Motor neuron (in vitro differentiated cells): Measurements from ENCODE around the gene GPR132. TPM values are rescaled to one million over a fixed set of nuclear protein-coding genes. Genes with fewer than 3 reads are reported as not detected.
A peak's percentile ranks its signal among the peaks of the same experiment; 100 is the strongest.
"Not testable (repeated sequence)": the region's sequence is repeated elsewhere in the genome, so short reads cannot be mapped to it uniquely, and the experiment has no call there.

Source experiments
- ATAC-seq, 8 experiments: fragments of 200-7000 bp; cut with Tn5 transposase; replicated peaks in 6 of 8; 2 replicates each; pipeline ENCODE4 v1.8.0; 2021; ENCODE audit warnings: mild to moderate bottlenecking in 8 of 8, moderate library complexity in 8 of 8
- H3K27ac ChIP-seq, 2 donors: fragments of 250-450 bp; sonication (Bioruptor Pico); 2 replicates each; pipeline ENCODE4 v1.9.0; 2021; ENCODE audit warnings: antibody characterized with exemption in 2 of 2, mild to moderate bottlenecking in 2 of 2, moderate library complexity in 1 of 2
- H3K4me1 ChIP-seq, 2 donors: fragments of 250-450 bp; sonication (Bioruptor Pico); replicated peaks in 1 of 2; 2 replicates each; pipeline ENCODE4 v1.6.1; 2021; ENCODE audit warnings: antibody characterized with exemption in 2 of 2, mild to moderate bottlenecking in 2 of 2, moderate library complexity in 1 of 2
- H3K4me3 ChIP-seq, 5 donors: fragments of 250-450 bp; sonication (Bioruptor Pico); 2 replicates each; pipeline ENCODE4 v1.9.0; 2021; ENCODE audit warnings: antibody characterized with exemption in 5 of 5, mild to moderate bottlenecking in 5 of 5, moderate library complexity in 4 of 5
- WGBS, 10 experiments: fragments of 450-650 bp; shearing (Covaris generic); methylation state at CpG; one replicate each; pipeline ENCODE4 v1.0.0; 2022; 5-methylcytosine and 5-hydroxymethylcytosine counted together
- in situ Hi-C, 9 experiments: fragments of 400-800 bp; cut with MboI; loops; one replicate each; pipeline ENCODE4 v1.15.0; 2021; ENCODE audit warnings: low sequenced_read_pairs in 9 of 9, low pct_unique_long_range_greater_than_20kb in 2 of 9; ENCODE audit not compliant: unreplicated experiment in 9 of 9
- total RNA-seq, 8 experiments: library from RNA; unstranded; fragments of 300-600 nt; gene quantifications; 2 replicates each; pipeline versions ENCODE4 v1.2.3 to v1.2.4, GENCODE V29; 2022

GPR132 gene
- total RNA-seq, 8 experiments from 2014 or later, result 0.46 to 0.66 (median 0.48) TPM; not detected in 4

DNA sequence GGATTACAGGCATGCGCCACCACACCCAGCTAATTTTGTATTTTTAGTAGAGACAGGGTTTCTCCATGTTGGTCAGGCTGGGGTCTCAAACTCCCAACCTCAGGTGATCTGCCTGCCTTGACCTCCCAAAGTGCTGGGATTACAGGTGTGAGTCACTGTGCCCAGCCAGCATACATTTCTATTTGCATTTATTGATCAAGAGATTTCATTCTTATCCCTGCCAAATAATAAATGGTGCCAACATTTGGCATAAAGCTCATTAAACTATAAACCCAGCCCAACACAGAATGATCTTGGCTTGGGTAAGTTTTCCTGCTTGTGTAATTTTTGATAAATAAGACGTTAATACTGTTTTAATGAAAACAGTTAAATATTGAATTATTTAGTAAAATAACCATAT lies 29.6 kb downstream of the GPR132 start:
- not testable (repeated sequence) for H3K27ac ChIP-seq, ATAC-seq, H3K4me3 ChIP-seq, H3K4me1 ChIP-seq
- in situ Hi-C loops, result loop anchor here in 1 of 9 experiments (25.0 kb wide), 1 partner anchor 123 kb away; the partner anchor contains the start of gene PLD4
- 75 to 100% (median 92%) methylated on average over 1 to 2 of the region's 2 CpGs; no CpG with 5 or more reads in 2 of the 10 experiments for WGBS, 10 experiments

DNA sequence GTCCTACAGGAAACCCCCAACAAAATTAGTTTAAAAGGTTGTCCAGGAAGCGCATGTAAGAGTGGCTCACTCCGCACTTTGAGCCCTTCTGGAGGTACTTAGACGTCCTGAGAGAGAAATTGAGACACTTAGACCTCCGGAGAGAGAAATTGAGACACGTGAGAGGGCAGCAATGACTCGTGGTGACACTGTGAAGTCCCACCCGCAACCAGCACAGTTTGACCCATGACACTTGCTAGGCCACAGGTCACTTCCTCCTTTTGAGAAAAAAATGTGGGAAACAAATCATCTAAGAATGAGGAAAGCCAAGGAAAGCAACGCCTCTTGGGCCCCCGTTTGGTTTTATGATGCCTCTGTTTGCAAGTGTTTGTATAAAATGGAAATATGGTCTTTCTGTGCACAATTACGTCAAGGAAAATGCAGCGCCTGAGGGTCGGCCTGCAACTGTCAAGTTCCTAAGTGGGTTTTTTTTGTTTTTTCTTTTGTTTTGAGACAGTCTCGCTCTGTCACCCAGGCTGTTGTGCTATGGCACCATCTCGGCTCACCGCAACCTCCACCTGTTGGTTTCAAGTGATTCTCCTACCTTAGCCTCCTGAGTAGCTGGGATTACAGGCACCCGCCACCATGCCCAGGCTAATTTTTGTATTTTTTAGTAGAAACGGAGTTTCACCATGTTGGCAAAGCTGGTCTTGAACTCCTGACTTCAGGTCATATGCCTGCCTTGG lies 30.8 kb downstream of the GPR132 start:
- no peak overlapping the region for H3K4me3 ChIP-seq
- ATAC-seq, result no peak
- no peak overlapping the region for H3K27ac ChIP-seq
- 44 to 93% (median 71%) methylated on average over 1 to 15 of the region's 17 CpGs for WGBS, 10 experiments
- in situ Hi-C loops, result loop anchor here in 1 of 9 experiments (25.0 kb wide), 1 partner anchor 122 kb away; the partner anchor contains the start of gene PLD4
- H3K4me1 ChIP-seq, result peaks cover 10 to 14% of the 10 kb centered on the region in 2 donors

DNA sequence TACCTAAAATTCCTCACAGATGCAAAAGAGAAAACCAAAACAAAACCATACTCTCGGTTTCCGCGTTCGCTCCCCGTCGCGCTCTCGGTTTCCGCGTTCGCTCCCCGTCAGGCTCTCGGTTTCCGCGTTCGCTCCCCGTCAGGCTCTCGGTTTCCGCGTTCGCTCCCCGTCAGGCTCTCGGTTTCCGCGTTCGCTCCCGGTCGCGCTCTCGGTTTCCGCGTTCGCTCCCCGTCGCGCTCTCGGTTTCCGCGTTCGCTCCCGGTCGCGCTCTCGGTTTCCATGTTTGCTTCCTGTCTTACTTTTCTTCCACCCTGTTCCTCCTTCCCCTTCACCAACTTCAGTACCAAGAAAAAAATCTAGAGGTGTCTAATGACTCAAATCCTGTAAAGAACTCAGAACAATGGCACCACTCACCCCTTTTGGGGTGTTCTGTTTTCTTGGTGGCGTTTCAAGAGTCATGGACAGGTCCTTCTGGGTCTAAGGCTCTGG lies 31.8 kb downstream of the GPR132 start:
- in situ Hi-C loops, result loop anchor here in 1 of 9 experiments (25.0 kb wide), 1 partner anchor 121 kb away; the partner anchor contains the start of gene PLD4
- not testable (repeated sequence) for ATAC-seq, H3K27ac ChIP-seq, H3K4me3 ChIP-seq
- 0 to 93% (median 20%) methylated on average over 1 to 34 of the region's 45 CpGs; no CpG with 5 or more reads in 3 of the 10 experiments for WGBS, 10 experiments
- H3K4me1 ChIP-seq, result peaks cover 10 to 12% of the 10 kb centered on the region in 2 donors

DNA sequence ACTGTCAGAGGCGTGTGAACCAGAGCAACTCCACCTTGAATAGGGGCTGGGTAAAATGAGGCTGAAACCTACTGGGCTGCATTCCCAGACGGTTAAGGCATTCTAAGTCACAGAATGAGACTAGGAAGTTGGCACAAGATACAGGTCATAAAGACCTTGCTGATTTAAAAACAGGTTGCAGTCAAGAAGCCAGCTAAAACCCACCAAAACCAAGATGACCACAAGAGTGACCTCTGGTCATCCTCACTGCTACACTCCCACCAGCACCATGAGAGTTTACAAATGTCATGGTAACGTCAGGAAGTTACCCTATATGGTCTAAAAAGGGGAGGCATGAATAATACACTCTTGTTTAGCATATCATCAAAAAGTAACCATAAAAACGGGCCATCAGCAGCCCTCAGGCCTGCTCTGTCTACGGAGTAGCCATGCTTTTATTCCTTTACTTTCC lies 32.8 kb downstream of the GPR132 start:
- not testable (repeated sequence) for H3K4me3 ChIP-seq, H3K27ac ChIP-seq

DNA sequence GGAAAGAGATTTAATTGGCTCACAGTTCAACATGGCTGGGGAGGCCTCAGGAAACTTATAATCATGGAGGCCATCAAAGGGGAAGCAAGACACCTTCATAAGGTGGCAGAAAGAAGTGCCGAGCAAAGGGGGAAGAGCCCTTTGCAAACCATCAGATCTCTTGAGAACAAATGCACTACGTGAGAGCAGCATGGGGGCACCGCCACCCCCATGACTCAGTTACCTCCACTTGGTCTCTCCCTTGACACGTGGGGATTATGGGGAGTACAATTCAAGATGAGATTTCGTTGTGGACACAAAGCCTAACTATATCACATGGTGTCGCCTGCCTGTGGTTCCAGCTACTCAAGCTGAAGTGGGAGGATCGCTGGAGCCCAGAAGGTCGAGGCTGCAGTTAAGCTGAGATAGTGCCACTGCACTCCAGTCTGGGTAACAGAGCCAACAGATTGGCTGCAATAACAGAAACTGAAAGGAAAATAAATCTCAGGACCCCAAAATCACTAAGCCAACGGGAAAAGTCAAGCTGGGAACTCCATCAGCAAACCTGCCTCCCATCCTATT lies 34.3 kb downstream of the GPR132 start:
- 59 to 100% (median 77%) methylated on average over 1 to 7 of the region's 9 CpGs; no CpG with 5 or more reads in 2 of the 10 experiments for WGBS, 10 experiments
- in situ Hi-C loops, result loop anchor here in 1 of 9 experiments (25.0 kb wide), 1 partner anchor 119 kb away; the partner anchor contains the start of gene PLD4
- H3K4me3 ChIP-seq, result no peak overlapping the region
- peaks cover 10 to 12% of the 10 kb centered on the region in 2 donors for H3K4me1 ChIP-seq
- H3K27ac ChIP-seq, result no peak overlapping the region
- no peak for ATAC-seq

More for the DNA sequence above, 32.8 kb downstream of the GPR132 start:
- peaks cover 10 to 12% of the 10 kb centered on the region in 2 donors for H3K4me1 ChIP-seq
- in situ Hi-C loops, result loop anchor here in 1 of 9 experiments (25.0 kb wide), 1 partner anchor 120 kb away; the partner anchor contains the start of gene PLD4
- WGBS, 10 experiments, result 43 to 100% (median 79%) methylated on average over 1 to 5 of the region's 5 CpGs; no CpG with 5 or more reads in 1 of the 10 experiments
- ATAC-seq, result peak in 1 of 8 experiments; percentile 50

DNA sequence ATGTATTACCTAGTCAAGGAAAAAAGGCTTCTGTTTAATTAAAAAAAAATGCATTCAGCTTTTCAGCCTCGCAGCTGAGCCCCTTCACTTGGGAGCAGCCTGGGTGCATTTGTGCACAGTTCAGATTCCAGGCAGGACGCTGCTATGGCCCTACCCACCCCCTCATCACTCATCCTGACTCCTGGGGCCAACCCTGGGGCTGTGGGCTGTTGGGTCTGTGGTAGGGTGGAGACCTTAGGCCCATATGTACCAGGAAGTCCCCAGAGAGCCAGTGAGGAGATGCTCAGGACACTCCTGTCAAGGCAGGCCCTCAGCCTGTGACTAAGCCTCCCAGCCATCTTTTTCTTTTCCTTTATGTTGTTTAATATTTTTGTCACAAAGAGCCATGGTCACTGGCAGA lies 35.0 kb downstream of the GPR132 start:
- WGBS, 10 experiments, result 0 to 50% (median 21%) methylated on average over 1 to 2 of the region's 2 CpGs; no CpG with 5 or more reads in 4 of the 10 experiments

DNA sequence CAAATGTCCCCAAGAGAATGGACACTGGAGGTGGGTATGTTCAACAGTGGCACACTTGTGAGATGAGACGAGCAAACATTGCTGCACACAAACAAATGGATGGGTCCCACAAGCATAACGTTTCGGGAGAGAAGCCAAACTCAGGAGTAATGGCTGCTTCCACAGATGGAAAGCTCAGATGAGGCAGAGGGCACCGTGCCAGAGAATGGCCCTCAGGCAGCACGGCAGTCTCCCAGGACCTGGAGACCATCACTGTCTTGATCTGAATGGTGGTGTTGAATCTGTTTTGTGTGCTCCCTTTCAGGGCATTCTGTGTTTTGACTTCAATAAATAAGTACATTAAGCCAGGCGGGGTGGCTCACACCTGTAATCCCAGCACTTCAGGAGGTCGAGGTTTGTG lies 35.8 kb downstream of the GPR132 start:
- H3K27ac ChIP-seq, result peak overlapping the region in 1 of 2 donors; percentile 38
- H3K4me3 ChIP-seq, result no peak overlapping the region
- peaks cover 10 to 12% of the 10 kb centered on the region in 2 donors for H3K4me1 ChIP-seq
- no peak for ATAC-seq
- in situ Hi-C loops, result loop anchor here in 1 of 9 experiments (25.0 kb wide), 1 partner anchor 117 kb away; the partner anchor contains the start of gene PLD4
- WGBS, 10 experiments, result 52 to 100% (median 77%) methylated on average over 1 to 6 of the region's 7 CpGs; no CpG with 5 or more reads in 5 of the 10 experiments

More for the DNA sequence above, 35.0 kb downstream of the GPR132 start:
- no peak overlapping the region for H3K4me3 ChIP-seq
- ATAC-seq, result peak in 5 of 8 experiments; percentile 83 to 98 (median 98)
- in situ Hi-C loops, result loop anchor here in 1 of 9 experiments (25.0 kb wide), 1 partner anchor 118 kb away; the partner anchor contains the start of gene PLD4
- peak overlapping the region in 1 of 2 donors; percentile 38 for H3K27ac ChIP-seq
- peaks cover 10 to 12% of the 10 kb centered on the region in 2 donors for H3K4me1 ChIP-seq

DNA sequence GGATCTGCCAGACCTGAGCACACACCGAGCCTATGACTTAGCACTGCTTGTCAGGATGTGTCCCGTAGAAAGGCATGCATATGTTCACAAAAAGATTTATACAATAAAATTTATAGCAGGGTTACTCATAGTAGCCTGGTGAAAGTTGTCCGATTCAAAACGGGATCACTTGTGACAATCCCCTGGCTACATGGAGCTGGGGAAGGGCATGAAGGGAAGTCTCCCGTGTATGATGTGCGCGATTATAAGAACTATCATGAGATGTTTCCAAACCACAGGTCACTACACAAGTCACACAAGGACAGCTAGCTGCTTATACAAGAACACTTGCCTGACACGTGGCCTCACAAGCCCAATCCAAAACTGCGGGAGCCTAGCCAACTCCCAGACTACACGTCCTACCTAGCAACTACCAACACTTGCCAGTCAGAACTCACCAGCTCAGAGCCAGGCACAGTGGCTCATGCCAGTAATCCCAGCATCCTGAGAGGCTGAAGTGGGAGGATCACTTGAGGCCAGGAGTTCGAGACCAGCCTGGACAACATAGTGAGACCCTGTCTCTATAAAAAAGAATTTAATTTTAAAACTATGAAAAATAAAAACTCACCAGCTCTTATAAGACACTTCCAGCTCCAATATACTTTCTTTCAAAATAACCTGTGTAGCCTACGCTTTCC lies 36.8 kb downstream of the GPR132 start:
- ATAC-seq, result peak in 1 of 8 experiments; percentile 38
- Histone ChIP-seq H3K4me3 (no peak overlapping the region), H3K4me1 (peaks cover 10 to 12% of the 10 kb centered on the region in 2 donors), H3K27ac (no peak overlapping the region)
- 53 to 93% (median 80%) methylated on average over 1 to 12 of the region's 12 CpGs for WGBS, 10 experiments
- in situ Hi-C loops, result loop anchor here in 1 of 9 experiments (25.0 kb wide), 1 partner anchor 116 kb away; the partner anchor contains the start of gene PLD4

DNA sequence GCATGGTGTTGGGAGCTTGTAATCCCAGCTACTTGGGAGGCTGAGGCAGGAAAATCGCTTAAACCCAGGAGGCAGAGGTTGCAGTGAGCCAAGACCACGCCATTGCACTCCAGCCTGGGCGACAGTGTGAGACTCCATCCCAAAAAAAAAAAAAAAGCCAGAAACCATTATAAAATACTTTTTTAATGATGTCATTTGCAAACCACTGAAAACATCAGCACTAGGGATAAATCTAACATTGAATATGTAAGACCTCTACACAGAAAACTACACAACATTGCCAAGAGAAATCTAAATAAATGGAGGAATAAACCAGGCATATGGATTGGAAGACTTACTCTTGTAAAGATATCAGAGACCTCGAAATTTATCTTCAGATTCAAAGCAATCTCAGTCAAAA lies 37.5 kb downstream of the GPR132 start:
- not testable (repeated sequence) for H3K27ac ChIP-seq, H3K4me3 ChIP-seq
- H3K4me1 ChIP-seq, result peaks cover 10 to 12% of the 10 kb centered on the region in 2 donors
- in situ Hi-C loops, result loop anchor here in 1 of 9 experiments (25.0 kb wide), 1 partner anchor 115 kb away; the partner anchor contains the start of gene PLD4
- peak in 1 of 8 experiments; percentile 9 for ATAC-seq
- 40 to 85% (median 68%) methylated on average over 1 to 4 of the region's 4 CpGs; no CpG with 5 or more reads in 1 of the 10 experiments for WGBS, 10 experiments

DNA sequence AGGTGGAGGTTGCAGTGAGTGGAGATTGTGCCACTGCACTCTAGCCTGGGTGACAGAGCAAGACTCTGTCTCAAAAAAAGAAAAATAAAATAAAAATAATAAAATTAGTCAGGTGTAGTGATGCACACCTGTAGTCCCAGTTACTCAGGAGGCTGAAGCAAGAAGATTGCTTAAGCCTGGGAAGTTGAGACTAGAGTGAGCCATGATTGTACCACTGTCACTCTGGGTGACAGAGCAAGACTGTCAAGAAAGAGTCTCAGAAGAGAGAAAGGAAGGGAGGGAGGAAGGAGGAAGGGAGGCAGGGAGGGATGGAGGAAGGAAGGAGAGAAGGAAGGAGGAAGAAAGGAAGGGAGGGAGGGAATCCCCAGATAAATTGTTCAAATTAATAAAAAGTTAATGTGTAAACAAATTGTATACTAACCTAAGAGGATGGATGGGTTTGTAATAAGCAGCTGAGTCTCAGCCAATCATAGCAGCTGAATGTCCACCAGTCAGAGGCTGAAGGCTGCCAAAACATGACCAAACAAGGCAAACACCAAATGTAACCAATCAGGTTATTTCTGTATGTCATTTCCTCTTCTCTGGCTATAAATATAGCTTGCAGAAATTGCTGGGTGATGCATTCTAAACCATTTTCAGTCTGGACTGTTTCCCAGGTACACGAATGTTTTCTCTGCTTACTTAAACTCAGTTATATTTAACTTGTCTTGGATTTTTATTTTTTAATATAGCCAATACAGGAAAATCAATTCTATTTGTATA lies 38.2 kb downstream of the GPR132 start:
- ATAC-seq, result peak in 1 of 8 experiments; percentile 46
- WGBS, 10 experiments, result 20 to 100% (median 60%) methylated on average over 1 of the region's 1 CpG; no CpG with 5 or more reads in 3 of the 10 experiments
- Histone ChIP-seq H3K4me3 (no peak overlapping the region), H3K27ac (no peak overlapping the region), H3K4me1 (peaks cover 15 to 16% of the 10 kb centered on the region in 2 donors)
- in situ Hi-C loops, result loop anchor here in 1 of 9 experiments (25.0 kb wide), 1 partner anchor 115 kb away; the partner anchor contains the start of gene PLD4

DNA sequence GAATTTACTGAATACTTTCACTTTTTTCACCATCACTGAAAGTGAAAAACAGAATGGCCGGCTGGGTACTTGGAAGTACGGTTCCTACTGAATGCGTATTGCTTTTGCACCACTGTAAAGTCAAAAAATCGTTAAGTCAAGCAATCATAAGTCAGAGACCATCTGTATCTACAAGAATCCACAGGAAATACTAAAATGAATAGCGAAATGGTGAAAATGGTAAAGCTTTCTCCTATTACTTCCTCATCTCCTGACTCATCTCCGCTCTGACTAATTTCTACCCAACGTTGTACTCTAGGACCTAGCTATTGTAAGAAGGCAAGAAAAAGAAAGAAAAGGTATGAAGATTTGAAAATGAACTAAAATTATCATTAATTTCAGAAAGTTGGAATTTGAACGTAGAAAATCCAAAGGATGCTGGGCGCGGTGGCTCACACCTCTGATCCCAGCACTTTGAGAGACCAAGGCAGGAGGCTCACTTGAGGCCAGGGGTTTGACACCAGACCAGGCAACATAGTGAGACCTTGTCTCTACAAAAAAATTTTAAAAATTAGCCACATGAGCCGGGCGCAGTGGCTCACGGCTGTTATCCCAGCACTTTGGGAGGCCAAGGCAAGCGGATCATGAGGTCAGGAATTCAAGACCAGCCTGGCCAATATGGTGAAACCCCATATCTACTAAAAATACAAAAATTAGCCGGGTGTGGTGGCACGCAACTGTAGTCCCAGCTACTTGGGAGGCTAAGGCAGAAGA lies 39.0 kb downstream of the GPR132 start:
- in situ Hi-C loops, result loop anchor here in 1 of 9 experiments (25.0 kb wide), 1 partner anchor 114 kb away; the partner anchor contains the start of gene PLD4
- 68 to 90% (median 81%) methylated on average over 4 to 14 of the region's 16 CpGs for WGBS, 10 experiments
- Histone ChIP-seq H3K4me1 (peaks cover 16% of the 10 kb centered on the region in 2 donors), H3K27ac (no peak overlapping the region), H3K4me3 (no peak overlapping the region)
- ATAC-seq, result no peak
